A673 (cell line): Measurements from ENCODE around the gene SERPINE1. TPM values are rescaled to one million over a fixed set of nuclear protein-coding genes. Genes with fewer than 3 reads are reported as not detected.
A peak's percentile ranks its signal among the peaks of the same experiment; 100 is the strongest.

Experiments used
- BruUV-seq: library from RNA; stranded (reverse); fragments of 400-500 nt; replicated peaks from 2 replicates; lab custom pipeline; 2021; lab: Mats Ljungman, UMichigan
- CTCF ChIA-PET: fragments of 300-600 bp; sonication (Branson Sonifier 250); formaldehyde crosslinking; loops from one replicate; lab custom pipeline; 2022; ENCODE audit warnings: antibody characterized with exemption; lab: Charles Lee
- POLR2A ChIA-PET: fragments of 300-600 bp; sonication (Branson Sonifier 250); formaldehyde crosslinking; loops from one replicate; lab custom pipeline; 2022; ENCODE audit warnings: antibody characterized with exemption; ENCODE audit not compliant: low non-redundant PET; lab: Charles Lee
- DNase-seq: peaks from one replicate; pipeline ENCODE4 v3.0.0-alpha.2; 2015; ENCODE audit warnings: low spot score
- H3K27ac ChIP-seq: fragments of 200-600 bp; sonication (generic); 2 replicates; pipeline ENCODE4 v1.5.1; 2016; ENCODE audit warnings: mixed run types, low read depth, mild to moderate bottlenecking, mixed read lengths, antibody characterized with exemption, low read length; ENCODE audit not compliant: poor library complexity, severe bottlenecking
- H3K27me3 ChIP-seq: fragments of 200-600 bp; sonication (generic); replicated peaks from 2 replicates; pipeline ENCODE4 v1.6.1; 2017; ENCODE audit warnings: mixed run types, low read depth, mild to moderate bottlenecking, mixed read lengths, antibody characterized with exemption, low read length; ENCODE audit not compliant: insufficient read depth, poor library complexity
- H3K36me3 ChIP-seq: fragments of 200-600 bp; sonication (generic); 2 replicates; pipeline ENCODE4 v1.6.1; 2016; ENCODE audit warnings: mixed run types, mild to moderate bottlenecking, mixed read lengths, antibody characterized with exemption, low read length; ENCODE audit not compliant: insufficient read depth, poor library complexity, severe bottlenecking
- H3K4me1 ChIP-seq: fragments of 200-600 bp; sonication (generic); 2 replicates; pipeline ENCODE4 v1.6.1; 2017; ENCODE audit warnings: mixed run types, mild to moderate bottlenecking, mixed read lengths, antibody characterized with exemption, low read length; ENCODE audit not compliant: insufficient read depth, poor library complexity, severe bottlenecking
- H3K4me3 ChIP-seq: fragments of 200-600 bp; sonication (generic); 2 replicates; pipeline ENCODE4 v1.5.1; 2016; ENCODE audit warnings: low read depth, mixed run types, mild to moderate bottlenecking, mixed read lengths, low read length; ENCODE audit not compliant: poor library complexity, severe bottlenecking
- H3K9me3 ChIP-seq: fragments of 200-600 bp; sonication (generic); 2 replicates; pipeline ENCODE4 v1.6.1; 2016; ENCODE audit warnings: mixed run types, low read depth, mild to moderate bottlenecking, mixed read lengths, antibody characterized with exemption, low read length; ENCODE audit not compliant: poor library complexity, severe bottlenecking
- EZH2 ChIP-seq: fragments of 200-600 bp; sonication (generic); IDR thresholded peaks from 2 replicates; pipeline ENCODE4 v1.6.1; 2017; ENCODE audit warnings: borderline replicate concordance, low read depth, mild to moderate bottlenecking, mixed read lengths, antibody characterized with exemption, low read length; ENCODE audit not compliant: poor library complexity, severe bottlenecking
- intact Hi-C: fragments of 100-400 bp; cut with micrococcal nuclease; formaldehyde crosslinking; loops from one replicate; pipeline ENCODE4 v1.10.0; 2022; ENCODE audit not compliant: unreplicated experiment
- total RNA-seq: library from RNA; stranded (reverse); gene quantifications from 2 replicates; pipeline ENCODE4 v1.2.3, GENCODE V29; 2021
- TF ChIP-seq, protein P1 (sequence below): fragments of 300-800, 200-600 bp; sonication (generic); conservative IDR thresholded peaks from 2 replicates; pipeline ENCODE4 v1.5.1; 2017; ENCODE audit warnings: low read depth, mild to moderate bottlenecking, antibody characterized with exemption, low read length, moderate library complexity, mixed read lengths

SERPINE1 gene
- total RNA-seq, 1 experiment from 2014 or later, result 5.3 TPM

DNA sequence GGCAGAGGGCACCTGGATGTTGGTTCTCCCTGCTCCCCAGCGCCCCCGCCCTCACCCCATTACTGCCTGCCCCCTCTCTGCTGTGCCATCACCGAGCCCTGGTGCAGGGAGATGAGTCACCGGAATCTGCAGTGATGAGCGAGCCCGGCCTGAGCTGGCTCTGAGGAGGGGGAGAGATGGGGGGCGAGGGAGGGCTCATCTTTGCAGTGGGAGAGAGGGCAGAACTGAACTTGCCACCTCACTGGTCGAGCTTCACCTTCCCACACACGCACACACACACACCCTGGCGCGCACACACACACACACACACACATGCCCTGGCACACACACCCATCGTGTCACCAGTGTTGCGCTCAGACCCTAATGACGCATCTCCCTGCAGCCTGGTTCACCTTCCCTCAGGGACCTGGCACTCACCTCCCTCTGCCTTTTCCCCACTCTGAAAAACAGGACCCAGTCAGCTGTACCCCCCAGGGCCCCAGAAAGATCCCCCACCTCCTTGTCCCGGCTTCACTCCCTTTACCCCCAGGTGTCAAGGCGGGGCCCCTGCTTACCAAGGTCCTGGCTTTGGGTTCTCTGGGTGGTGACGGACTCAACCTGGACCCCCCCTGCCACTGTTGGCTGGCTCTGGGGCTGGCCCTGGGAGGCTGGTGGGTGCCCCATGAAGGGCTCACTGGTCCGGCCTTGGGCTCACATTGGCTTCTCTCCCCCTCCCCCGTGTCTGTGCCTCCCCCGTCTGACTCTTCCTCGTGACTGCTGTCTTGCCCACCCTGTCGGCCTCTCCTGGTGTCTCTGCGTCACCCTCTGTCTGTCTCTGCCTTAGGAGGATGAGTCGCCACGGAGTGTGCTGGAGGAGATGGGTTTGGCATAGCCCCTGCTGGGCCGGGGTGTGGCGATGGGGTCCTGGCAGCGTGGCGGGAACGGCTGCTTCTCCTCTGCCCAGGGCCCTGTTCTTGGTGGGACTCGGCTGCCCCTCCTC, 33.1 kb downstream of the SERPINE1 start:
- ChIA-PET POLR2A (no interaction called here), CTCF (no interaction called here)
- H3K4me3 ChIP-seq, result no peak overlapping the region
- no peak overlapping the region for H3K27ac ChIP-seq
- BruUV-seq, result no TSS peak
- H3K27me3 ChIP-seq, result peaks cover 8% of the 10 kb centered on the region
- DNase-seq, result no peak
- no peaks in the 10 kb centered on the region for H3K9me3 ChIP-seq
- H3K36me3 ChIP-seq, result peaks cover 4% of the 10 kb centered on the region
- intact Hi-C loops, result no loop called here
- no peak for TF ChIP-seq EZH2
- TF ChIP-seq, protein P1, sequence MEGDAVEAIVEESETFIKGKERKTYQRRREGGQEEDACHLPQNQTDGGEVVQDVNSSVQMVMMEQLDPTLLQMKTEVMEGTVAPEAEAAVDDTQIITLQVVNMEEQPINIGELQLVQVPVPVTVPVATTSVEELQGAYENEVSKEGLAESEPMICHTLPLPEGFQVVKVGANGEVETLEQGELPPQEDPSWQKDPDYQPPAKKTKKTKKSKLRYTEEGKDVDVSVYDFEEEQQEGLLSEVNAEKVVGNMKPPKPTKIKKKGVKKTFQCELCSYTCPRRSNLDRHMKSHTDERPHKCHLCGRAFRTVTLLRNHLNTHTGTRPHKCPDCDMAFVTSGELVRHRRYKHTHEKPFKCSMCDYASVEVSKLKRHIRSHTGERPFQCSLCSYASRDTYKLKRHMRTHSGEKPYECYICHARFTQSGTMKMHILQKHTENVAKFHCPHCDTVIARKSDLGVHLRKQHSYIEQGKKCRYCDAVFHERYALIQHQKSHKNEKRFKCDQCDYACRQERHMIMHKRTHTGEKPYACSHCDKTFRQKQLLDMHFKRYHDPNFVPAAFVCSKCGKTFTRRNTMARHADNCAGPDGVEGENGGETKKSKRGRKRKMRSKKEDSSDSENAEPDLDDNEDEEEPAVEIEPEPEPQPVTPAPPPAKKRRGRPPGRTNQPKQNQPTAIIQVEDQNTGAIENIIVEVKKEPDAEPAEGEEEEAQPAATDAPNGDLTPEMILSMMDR, result no peak
- H3K4me1 ChIP-seq, result peaks cover 43% of the 10 kb centered on the region

DNA sequence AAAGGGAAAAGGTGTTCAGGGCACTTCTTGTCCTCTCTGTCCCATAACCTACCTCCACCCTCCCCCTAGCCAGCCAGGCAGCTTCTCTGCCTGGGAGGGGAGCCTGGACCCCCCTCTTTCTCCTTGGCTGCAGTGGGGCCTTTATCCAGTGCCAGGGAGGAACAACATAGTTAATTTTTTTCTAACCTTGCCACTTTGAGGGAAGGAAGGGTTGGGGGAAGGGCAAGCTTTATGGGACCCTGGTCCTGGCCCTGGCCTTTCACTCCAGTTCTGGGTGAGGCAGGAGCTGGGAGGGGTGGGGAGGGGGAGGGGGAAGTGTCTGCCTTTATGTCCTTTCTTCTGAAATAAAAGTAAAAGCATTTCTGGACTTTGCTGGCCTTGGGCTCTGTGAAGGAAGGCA, 34.0 kb downstream of the SERPINE1 start:
- intact Hi-C loops, result no loop called here
- peaks cover 8% of the 10 kb centered on the region for H3K27me3 ChIP-seq
- no peak overlapping the region for H3K27ac ChIP-seq
- H3K9me3 ChIP-seq, result no peaks in the 10 kb centered on the region
- BruUV-seq, result no TSS peak
- POLR2A ChIA-PET, result no interaction called here
- no peak for DNase-seq
- H3K36me3 ChIP-seq, result peaks cover 4% of the 10 kb centered on the region
- H3K4me3 ChIP-seq, result no peak overlapping the region
- no peak for TF ChIP-seq EZH2
- TF ChIP-seq, protein P1, result no peak
- H3K4me1 ChIP-seq, result peaks cover 38% of the 10 kb centered on the region
- CTCF ChIA-PET, result interaction anchor here (0.5 kb wide), 1 partner anchor 24 kb away, joined by 3 read pairs; no protein-coding TSS in a partner anchor

DNA sequence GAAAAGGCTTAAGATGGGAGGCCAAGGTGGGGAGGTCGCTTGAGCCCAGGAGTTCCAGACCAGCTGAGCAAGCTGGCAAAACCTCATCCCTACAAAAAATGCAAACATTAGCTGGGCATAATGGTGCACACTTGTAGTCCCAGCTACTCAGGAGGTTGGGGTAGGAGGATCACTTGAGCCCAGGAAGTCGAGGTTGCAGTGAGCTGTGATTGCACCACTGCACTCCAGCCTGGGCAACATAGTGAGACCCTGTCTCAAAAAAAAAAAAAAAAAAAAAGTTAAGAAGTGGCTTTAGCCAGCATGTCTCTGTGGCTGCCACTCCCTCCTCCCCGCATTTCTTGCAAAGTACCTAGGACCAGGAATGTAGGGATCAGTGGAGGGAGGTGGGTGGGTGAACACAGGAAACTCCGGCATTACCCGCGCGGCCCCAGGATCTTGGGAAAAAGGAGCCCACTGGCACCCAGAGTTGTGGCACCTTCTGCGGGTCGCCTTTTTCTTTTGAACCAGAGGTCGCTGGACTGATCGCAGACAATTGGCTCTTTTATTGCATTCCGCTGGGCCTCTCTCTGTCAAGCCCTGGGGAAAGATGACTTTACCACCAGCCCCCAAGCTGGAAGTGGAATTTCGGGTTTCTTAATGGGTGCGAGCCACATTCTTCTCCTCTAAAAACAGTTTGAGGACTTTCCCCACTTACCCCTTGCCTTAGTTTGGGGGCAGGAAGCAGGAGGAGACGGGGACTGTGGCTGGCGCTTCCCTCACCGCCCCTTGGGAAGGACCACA, 35.0 kb downstream of the SERPINE1 start:
- CTCF ChIA-PET, result interaction anchor here (0.7 kb wide), 1 partner anchor 220 kb away, joined by 3 read pairs; no protein-coding TSS in a partner anchor

More for the DNA sequence above, 35.0 kb downstream of the SERPINE1 start:
- POLR2A ChIA-PET, result no interaction called here
- BruUV-seq, result no TSS peak
- Histone ChIP-seq H3K27ac (peak overlapping the region; percentile 47), H3K27me3 (peaks cover 9% of the 10 kb centered on the region), H3K9me3 (no peaks in the 10 kb centered on the region), H3K4me3 (peak overlapping the region; percentile 43), H3K4me1 (peaks cover 47% of the 10 kb centered on the region), H3K36me3 (peaks cover 4% of the 10 kb centered on the region)
- TF ChIP-seq EZH2, result no peak
- TF ChIP-seq, protein P1, result no peak
- no peak for DNase-seq
- intact Hi-C loops, result no loop called here
